ENCODE results near the gene CKM.

- TF ChIP-seq, protein P1, sequence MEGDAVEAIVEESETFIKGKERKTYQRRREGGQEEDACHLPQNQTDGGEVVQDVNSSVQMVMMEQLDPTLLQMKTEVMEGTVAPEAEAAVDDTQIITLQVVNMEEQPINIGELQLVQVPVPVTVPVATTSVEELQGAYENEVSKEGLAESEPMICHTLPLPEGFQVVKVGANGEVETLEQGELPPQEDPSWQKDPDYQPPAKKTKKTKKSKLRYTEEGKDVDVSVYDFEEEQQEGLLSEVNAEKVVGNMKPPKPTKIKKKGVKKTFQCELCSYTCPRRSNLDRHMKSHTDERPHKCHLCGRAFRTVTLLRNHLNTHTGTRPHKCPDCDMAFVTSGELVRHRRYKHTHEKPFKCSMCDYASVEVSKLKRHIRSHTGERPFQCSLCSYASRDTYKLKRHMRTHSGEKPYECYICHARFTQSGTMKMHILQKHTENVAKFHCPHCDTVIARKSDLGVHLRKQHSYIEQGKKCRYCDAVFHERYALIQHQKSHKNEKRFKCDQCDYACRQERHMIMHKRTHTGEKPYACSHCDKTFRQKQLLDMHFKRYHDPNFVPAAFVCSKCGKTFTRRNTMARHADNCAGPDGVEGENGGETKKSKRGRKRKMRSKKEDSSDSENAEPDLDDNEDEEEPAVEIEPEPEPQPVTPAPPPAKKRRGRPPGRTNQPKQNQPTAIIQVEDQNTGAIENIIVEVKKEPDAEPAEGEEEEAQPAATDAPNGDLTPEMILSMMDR (IDR thresholded peaks at IDR 0.05; ENCODE audit: low read depth, low read length) = no peak
- no peak for TF ChIP-seq POLR2A (IDR thresholded peaks at IDR 0.05; ENCODE audit: extremely low read depth, insufficient read length)
Measured at GRCh38 chr19:45315304-45315703, 7.4 kb downstream of the CKM start.
